Left ventricle myocardium inferior (tissue), 1 donor: Measurements from ENCODE around the gene ESYT1. TPM values are rescaled to one million over a fixed set of nuclear protein-coding genes. Genes with fewer than 3 reads are reported as not detected.

Experiments
- DNase-seq: peaks from one replicate; pipeline ENCODE4 v3.0.0-alpha.2; 2020
- H3K27ac ChIP-seq: fragments of 200-600 bp; replicated peaks from 2 replicates; pipeline ENCODE4 v1.8.0; 2021
- H3K27me3 ChIP-seq: fragments of 200-600 bp; 2 replicates; pipeline ENCODE4 v1.8.0; 2021; ENCODE audit warnings: low read depth
- H3K36me3 ChIP-seq: fragments of 200-600 bp; 2 replicates; pipeline ENCODE4 v1.8.0; 2021
- H3K4me1 ChIP-seq: fragments of 200-600 bp; 2 replicates; pipeline ENCODE4 v1.8.0; 2021
- H3K4me3 ChIP-seq: fragments of 200-600 bp; 2 replicates; pipeline ENCODE4 v1.8.0; 2021; ENCODE audit warnings: mild to moderate bottlenecking, moderate library complexity
- H3K9me3 ChIP-seq: fragments of 200-600 bp; replicated peaks from 2 replicates; pipeline ENCODE4 v1.8.0; 2021
- intact Hi-C: fragments of 100-400 bp; cut with micrococcal nuclease; formaldehyde crosslinking; loops from one replicate; pipeline ENCODE4 v1.11.0; 2022
- total RNA-seq: library from RNA; stranded (reverse); fragmentation: NEBNext Ultra II Directional; extraction: Animal tissue kit (Norgen Biotek cat#: 25700); gene quantifications from one replicate; pipeline ENCODE4 v1.2.1, GENCODE V29; 2021
- TF ChIP-seq, protein P1 (sequence below): fragments of 200-600 bp; IDR thresholded peaks from 2 replicates; pipeline ENCODE4 v1.8.0; 2021; ENCODE audit warnings: antibody characterized with exemption, mild to moderate bottlenecking, borderline replicate concordance
- donor health status: DM: no; HTN: yes; CAD: no; lungs with severe emphysema.

ESYT1 gene
- total RNA-seq, 1 donor from 2014 or later: 23.2 TPM

DNA sequence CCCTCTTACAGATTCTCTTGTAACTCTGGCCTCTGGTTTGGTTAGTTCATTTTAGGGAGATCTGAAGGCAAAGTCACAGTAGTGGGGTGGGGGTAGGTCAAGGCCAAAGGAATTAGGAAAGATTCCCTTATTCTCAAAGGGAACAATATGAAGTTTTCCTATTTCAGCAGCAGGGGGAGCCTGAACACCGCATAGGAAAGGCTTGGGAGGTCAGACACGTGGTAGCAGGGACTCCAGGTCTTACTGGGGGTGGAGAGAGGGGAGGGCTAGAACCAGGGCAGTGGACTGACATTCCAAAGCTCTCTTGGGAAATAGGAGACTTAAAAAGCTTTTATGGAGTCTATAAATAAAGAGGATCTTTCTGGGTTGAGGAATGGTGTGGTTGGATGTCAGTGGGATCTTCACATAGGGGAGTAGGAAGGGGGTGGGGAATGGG lies 8.7 kb upstream of the ESYT1 start:
- peak; percentile 55 for DNase-seq
- H3K4me1 ChIP-seq: peaks cover 78% of the 10 kb centered on the region
- TF ChIP-seq, protein P1, sequence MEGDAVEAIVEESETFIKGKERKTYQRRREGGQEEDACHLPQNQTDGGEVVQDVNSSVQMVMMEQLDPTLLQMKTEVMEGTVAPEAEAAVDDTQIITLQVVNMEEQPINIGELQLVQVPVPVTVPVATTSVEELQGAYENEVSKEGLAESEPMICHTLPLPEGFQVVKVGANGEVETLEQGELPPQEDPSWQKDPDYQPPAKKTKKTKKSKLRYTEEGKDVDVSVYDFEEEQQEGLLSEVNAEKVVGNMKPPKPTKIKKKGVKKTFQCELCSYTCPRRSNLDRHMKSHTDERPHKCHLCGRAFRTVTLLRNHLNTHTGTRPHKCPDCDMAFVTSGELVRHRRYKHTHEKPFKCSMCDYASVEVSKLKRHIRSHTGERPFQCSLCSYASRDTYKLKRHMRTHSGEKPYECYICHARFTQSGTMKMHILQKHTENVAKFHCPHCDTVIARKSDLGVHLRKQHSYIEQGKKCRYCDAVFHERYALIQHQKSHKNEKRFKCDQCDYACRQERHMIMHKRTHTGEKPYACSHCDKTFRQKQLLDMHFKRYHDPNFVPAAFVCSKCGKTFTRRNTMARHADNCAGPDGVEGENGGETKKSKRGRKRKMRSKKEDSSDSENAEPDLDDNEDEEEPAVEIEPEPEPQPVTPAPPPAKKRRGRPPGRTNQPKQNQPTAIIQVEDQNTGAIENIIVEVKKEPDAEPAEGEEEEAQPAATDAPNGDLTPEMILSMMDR: peak; percentile 87
- H3K27ac ChIP-seq: peak overlapping the region; percentile 95
- H3K27me3 ChIP-seq: no peaks in the 10 kb centered on the region
- peak overlapping the region; percentile 91 for H3K4me3 ChIP-seq
- intact Hi-C loops: loop anchor here (5.0 kb wide), 2 partner anchors 38 to 73 kb away; partner anchors contain the start of gene MYL6
- H3K36me3 ChIP-seq: peaks cover 20% of the 10 kb centered on the region
- no peaks in the 10 kb centered on the region for H3K9me3 ChIP-seq

DNA sequence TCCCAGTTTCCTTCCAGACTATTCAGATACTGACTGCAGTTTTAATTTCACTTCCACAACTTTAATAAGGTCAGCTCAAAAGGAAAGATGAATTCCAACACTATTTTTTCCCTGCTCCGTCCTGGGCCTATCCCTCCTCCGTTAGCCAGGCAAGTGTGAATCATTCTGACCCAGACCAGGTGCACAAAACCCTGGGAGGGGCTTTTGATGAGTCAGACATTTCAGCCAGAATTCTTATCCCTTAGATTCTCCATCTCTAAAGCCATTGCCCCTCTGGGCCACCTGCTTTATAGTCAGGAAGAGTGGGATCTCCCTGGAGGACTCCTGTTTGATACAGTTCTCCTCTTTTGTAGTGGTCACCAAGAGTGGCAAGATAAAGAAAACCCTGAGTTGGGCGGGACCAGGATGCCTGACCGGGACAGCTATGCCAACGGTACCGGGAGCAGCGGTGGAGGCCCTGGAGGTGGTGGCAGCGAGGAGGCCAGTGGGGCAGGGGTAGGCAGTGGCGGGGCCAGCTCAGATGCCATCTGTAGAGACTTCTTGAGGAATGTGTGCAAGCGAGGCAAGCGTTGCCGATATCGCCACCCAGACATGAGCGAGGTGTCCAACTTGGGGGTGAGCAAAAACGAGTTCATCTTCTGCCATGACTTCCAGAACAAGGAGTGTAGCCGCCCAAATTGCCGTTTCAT lies 7.8 kb upstream of the ESYT1 start:
- DNase-seq: no peak
- TF ChIP-seq, protein P1: no peak
- Histone ChIP-seq H3K36me3 (peaks cover 20% of the 10 kb centered on the region), H3K9me3 (no peaks in the 10 kb centered on the region), H3K4me3 (peak overlapping the region; percentile 91), H3K4me1 (peaks cover 86% of the 10 kb centered on the region), H3K27ac (peak overlapping the region; percentile 95), H3K27me3 (no peaks in the 10 kb centered on the region)
- intact Hi-C loops: no loop called here

DNA sequence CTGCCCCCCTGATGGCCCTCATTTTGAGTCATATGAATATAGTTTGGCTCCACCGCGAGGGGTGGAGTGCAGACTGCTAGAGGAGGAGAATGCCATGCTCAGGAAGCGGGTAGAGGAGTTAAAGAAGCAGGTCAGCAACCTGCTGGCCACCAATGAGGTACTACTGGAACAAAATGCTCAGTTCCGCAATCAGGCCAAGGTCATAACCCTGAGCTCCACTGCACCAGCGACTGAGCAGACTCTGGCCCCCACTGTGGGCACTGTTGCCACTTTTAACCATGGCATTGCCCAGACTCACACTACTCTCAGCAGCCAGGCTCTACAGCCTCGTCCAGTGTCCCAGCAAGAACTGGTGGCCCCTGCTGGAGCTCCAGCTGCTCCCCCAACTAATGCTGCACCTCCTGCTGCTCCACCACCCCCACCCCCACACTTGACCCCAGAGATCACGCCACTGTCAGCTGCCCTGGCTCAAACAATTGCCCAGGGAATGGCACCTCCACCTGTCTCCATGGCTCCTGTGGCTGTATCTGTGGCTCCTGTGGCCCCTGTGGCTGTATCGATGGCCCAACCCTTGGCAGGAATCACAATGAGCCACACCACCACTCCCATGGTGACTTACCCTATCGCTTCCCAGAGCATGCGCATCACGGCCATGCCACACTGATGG lies 6.7 kb upstream of the ESYT1 start:
- no peak for DNase-seq
- H3K9me3 ChIP-seq: no peaks in the 10 kb centered on the region
- peaks cover 20% of the 10 kb centered on the region for H3K36me3 ChIP-seq
- intact Hi-C loops: no loop called here
- no peak overlapping the region for H3K4me3 ChIP-seq
- H3K27ac ChIP-seq: peak overlapping the region; percentile 95
- no peaks in the 10 kb centered on the region for H3K27me3 ChIP-seq
- TF ChIP-seq, protein P1: no peak
- H3K4me1 ChIP-seq: peaks cover 91% of the 10 kb centered on the region

DNA sequence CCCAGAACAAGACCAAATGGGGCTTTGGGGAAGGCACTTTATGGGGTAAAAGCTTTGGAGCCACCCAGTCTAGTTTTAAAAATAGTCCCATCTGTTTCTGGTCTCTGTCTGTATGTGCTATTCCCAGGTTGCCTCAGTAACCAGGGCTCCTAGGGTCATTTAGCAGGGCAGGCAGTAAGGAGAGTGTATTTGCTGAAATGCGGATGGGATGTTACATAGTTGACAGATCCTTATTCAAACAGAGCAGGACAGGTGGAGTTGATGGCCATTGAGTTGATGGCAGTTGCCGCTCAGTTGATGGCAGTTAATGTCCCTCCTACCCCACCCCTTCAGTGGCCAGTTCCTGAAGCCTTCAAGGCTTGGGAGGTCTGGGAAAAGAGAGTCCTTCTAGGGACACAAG lies 5.4 kb upstream of the ESYT1 start:
- Histone ChIP-seq H3K4me1 (peaks cover 94% of the 10 kb centered on the region), H3K27me3 (no peaks in the 10 kb centered on the region), H3K9me3 (no peaks in the 10 kb centered on the region), H3K27ac (peak overlapping the region; percentile 95), H3K36me3 (peaks cover 20% of the 10 kb centered on the region), H3K4me3 (no peak overlapping the region)
- no peak for DNase-seq
- TF ChIP-seq, protein P1: no peak
- intact Hi-C loops: no loop called here

DNA sequence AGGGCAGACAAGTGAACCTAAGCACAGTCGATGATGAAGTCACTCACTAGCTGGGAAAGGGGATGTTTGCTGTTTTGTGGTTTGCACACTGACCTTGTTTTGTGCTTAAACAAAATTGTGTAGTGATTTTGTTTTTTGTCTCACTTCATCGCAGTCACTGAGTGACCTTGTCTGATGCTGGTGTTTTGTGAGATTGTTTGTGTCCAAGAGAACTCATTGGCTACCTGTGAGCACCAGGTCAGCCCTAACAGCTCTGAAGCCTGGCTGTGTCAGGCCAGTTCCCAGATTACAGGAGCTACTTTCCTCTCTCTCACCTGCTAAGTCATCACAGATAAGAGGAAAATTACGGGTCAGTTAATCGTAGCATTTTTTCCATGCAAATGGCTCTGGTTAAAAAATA lies 3.9 kb upstream of the ESYT1 start:
- no peaks in the 10 kb centered on the region for H3K27me3 ChIP-seq
- peak overlapping the region; percentile 17 for H3K27ac ChIP-seq
- TF ChIP-seq, protein P1: no peak
- peaks cover 91% of the 10 kb centered on the region for H3K4me1 ChIP-seq
- no peaks in the 10 kb centered on the region for H3K9me3 ChIP-seq
- intact Hi-C loops: no loop called here
- H3K4me3 ChIP-seq: no peak overlapping the region
- H3K36me3 ChIP-seq: peaks cover 20% of the 10 kb centered on the region
- DNase-seq: no peak
